GM18858 (cell line): ENCODE results near the gene XK.
"Not testable (repeated sequence)": the region's sequence is repeated elsewhere in the genome, so short reads cannot be mapped to it uniquely, and the experiment has no call there.

Source experiments
- ATAC-seq: cut with Tn5 transposase; IDR thresholded peaks from one replicate; pipeline ENCODE4 v1.9.1; 2021; ENCODE audit not compliant: unreplicated experiment

The XK gene

DNA sequence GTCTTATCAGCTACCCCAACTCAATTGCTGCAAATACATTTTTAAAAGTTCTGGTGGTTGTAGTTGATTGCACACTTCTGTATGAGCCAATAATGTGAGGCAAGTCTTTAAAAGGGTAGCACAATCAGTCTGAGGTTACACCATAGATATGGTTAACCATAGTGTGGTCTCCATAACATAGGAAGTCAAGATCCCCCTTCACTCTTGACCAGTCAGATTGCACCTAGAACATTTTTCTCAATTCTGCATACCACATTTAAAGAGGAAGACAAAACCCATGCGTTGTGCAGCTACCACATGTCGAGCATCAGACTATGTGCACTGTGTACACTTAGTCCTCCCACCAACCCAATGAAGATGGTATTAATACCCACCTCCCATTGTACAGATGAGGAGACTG is 67.8 kb downstream of the XK start:
- no peak for ATAC-seq

GRCh38 chrX:37754516-37754915 is 68.9 kb downstream of the XK start:
- peak; percentile 7 for ATAC-seq

DNA sequence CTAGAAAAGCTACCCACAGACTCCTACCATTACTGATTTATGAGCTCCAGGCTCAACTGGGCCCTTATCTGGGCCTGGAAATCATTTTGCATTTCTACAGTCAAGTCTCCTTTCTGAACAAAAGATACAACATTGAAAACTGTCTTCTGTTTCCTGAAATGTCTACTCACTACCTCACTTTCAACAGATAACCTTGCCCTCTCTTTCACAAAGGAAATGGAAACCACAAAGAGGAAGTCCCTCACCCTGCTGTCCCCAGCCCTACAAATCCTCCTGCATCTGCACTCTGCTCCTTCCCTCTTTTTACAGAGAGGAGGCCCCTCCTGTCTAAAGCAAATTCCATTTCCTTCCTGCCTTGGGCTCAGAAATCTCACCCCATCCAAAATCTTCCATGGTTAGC is 69.4 kb downstream of the XK start:
- peak; percentile 90 for ATAC-seq

DNA sequence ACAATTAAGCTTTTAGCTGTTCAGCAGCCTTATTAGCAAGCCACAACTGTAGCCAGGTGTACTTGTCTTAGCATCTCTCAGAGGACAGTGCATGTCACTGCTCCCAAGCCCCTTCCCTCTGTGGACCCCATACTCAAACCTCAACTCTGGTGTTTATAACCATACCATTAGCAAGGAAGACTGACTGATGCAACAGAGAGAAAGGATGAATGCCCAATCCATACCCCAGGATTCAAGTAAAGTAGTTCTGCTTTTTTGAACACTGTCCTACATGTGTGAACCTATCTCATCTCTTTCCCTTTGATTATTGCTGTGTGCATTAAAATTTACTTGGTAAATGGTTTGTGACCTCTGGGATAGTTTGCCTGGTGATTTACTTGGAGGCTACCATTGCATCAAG is 71.5 kb downstream of the XK start:
- no peak for ATAC-seq

DNA sequence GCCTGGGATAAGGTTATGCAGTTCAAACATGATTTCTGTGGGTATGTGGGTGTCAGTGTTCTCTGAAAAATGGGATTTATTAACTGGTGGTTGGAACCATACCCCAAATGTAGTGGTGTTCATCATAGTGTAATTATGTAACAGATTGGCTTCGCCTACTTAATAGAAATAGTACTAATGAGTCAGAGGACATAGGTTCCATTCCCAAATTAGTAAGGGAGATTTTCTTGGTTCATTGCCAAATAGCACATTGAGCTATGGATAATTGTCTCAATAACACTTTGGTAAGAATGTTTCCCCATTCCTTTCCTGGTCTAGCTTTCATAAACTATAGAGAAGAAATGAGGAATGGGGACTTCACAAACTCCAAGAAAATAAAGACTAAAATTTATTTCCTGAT is 73.8 kb downstream of the XK start:
- no peak for ATAC-seq

- no peak for ATAC-seq
These were observed 74.4 kb downstream of the XK start for GRCh38 chrX:37759878-37760418.

DNA sequence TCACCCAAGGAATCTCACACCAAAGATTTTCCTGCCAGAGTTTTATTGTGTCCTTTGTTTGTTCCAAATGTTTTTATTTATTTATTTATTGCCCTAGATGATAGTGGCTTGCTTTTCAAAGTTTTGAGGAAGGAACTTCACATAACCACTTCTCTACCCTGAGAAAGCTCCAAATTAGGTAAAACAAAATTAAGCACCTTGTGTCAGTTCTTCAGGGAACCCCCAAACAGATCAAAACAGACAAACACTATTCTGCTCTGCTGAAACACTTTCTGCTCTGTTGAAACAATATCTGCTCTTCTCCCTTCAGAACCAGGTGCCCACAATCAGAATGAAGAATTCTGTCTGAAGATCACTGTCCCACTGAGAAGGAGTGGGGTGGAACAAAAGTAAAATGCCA is 77.8 kb downstream of the XK start:
- no peak for ATAC-seq

GRCh38 chrX:37765507-37765906 is 79.9 kb downstream of the XK start:
- no peak for ATAC-seq

DNA sequence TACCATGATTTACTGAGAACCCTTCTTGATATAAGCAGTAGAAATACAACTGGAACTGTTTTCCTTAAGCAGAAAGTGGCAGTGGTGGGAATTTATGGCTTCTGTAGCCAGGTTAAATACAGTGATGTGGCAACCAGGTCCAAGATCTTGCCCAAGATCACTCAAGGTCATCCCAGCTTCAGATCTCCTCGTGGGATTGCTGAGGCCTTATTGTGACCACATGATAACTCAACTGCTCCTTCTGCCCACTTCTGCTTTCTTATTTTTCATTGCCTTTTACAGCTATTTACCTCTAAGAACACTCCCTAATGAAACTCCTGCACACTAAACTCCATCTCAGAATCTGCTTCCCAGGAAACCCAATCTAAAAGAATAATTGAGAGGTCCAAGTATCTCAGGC is 81.8 kb downstream of the XK start:
- ATAC-seq: no peak

GRCh38 chrX:37768866-37769265 is 83.3 kb downstream of the XK start:
- not testable (repeated sequence) for ATAC-seq

DNA sequence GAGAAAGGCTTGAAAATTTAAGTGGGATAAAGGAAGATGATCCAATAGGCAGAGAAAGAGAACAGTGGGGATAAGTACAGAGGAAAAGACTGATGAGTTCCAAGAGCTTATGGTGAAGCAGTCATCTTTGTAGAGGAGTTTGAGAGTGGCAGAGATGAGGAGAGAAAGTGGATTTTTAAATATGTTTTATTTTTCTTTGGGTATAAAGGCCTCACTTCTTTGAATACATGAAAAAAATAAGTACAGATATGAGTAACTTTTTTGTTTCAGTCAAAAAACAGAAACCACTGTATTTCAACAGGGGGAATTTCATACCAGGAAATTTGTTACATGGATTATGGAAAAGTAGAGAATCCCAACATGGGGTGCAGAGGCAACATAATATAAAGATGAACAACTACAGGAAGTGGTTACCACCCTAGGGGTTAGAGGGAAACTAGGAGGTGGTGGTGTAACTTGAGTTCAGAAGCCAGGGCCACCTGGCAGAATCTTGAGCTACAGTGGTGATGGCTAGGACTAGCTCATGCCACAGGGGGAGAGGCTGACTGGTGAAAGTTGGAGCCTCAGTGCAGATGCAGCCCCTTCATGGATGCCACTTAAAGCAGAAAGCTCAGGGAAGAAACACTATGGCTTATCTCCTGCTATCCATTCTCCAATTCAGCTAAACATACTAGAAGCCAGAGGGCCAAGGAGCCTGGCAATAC is 90.8 kb downstream of the XK start:
- ATAC-seq: peak; percentile 67

DNA sequence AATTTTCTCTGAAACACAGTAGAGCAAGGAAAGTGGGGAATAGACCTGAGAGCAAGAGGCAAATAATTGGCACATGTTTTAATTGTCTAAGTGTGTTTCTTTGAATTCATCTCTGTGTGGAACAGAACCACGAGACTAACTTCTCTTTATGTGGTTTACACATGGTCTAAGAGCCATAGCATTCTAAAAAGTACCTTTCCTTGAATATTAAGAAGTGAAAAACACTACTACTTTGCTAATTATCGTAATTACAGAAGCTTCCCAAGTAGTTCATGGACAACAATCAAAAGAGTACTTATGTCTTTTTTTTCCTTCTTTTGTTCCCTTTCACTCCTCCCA is 91.4 kb downstream of the XK start:
- ATAC-seq: no peak

DNA sequence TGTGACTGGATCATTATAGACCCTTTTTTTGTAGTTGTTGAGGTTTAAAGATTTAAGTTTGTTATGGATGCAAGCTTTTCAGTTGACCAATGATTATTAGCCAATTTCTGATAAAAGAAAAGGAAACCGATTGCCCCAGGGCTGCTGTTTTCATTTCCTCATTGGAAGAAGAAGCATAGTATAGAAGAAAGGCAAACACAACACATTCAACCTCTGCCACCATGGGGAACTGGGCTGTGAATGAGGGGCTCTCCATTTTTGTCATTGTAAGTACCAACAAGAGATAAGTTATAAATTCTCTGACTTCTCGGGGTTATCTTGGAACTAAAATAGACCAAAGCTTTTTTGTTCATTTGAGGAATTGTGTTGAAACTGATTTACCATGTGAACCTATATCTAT is 94.3 kb downstream of the XK start, which contains the start of gene CYBB:
CYBB (plus strand) TSS at position 203 of the 400 bp plus-strand sequence; CDS start at position 222, 19 bp downstream.
- ATAC-seq: no peak

DNA sequence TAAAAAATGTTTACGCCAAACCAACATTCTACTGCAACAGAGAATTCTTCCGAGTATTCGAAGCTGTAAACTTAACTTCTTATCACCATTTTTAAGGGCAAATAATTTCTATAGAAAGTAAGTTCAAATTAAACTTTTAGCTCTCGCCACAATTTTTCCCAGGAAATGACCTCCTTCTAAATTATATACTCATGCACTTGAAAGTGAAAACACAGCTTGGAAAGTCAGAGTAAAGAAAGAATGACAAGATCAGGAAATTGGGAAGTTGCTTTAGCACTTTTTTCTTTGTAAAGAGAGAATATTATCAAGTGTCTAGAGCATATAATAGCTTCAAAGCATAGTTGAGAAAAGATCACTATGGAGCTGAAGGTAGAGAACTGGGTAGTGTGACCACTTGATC is 95.5 kb downstream of the XK start:
- no peak for ATAC-seq
